Left renal pelvis (tissue), 4 donors: Measurements from ENCODE around the gene PRKN. TPM values are rescaled to one million over a fixed set of nuclear protein-coding genes. Genes with fewer than 3 reads are reported as not detected.

Experiments
- DNase-seq, 4 donors: peaks; one replicate each; pipeline ENCODE4 v3.0.0-alpha.2; 2013; ENCODE audit warnings: low read depth in 4 of 4, low spot score in 3 of 4
- polyA plus RNA-seq, 4 donors: library from polyadenylated mRNA; unstranded; fragments of 120-200 nt; gene quantifications; one replicate each; pipeline ENCODE4 v1.2.1, GENCODE V29; 2013; ENCODE audit not compliant: insufficient read length in 4 of 4

The PRKN gene
- polyA plus RNA-seq, 4 donors: 1.5 to 11.9 (median 9.8) TPM

DNA sequence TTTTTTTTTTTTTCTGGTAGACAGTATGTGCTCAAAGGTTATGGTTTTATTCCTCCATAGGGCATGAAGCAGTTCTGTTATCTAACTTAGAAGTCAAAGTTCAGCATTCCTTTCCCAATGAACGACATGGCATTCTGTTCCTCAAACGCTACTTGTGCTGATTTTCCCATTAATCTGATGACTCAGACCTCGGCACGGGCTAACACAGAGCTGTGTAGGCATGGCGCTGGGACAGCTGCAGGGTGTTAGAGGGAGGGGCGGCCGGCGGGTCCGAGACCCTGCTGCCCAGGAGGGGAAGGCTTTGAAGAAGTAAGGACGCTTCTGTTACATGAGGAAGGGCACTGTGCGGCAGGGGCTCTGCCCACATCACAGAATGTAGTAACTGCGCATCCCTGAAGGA is 1360.1 kb downstream of the PRKN start:
- no peak for DNase-seq

GRCh38 chr6:161366301-161366923 is 1361.2 kb downstream of the PRKN start:
- DNase-seq: no peak

DNA sequence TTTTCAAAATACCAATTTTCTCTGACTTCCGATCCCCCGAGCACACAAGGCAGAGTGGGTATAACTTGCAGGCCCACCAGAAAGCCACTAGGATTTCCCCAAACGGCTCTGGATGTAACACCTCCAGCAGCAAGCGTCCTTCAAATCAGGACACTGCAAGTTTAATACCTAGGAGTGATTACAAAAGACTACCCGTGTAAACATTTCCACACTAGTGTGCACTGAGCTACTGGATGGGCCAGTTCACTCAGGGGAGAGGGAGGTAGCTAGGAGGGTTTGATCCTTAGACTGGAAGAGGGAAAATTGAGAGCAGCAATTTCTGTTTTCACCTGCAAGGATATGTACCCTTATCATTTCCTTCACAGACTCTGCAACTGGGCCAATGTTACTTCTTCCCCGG is 1361.9 kb downstream of the PRKN start:
- no peak for DNase-seq

- DNase-seq: no peak
These were observed 1364.3 kb downstream of the PRKN start for GRCh38 chr6:161363286-161363685.

DNA sequence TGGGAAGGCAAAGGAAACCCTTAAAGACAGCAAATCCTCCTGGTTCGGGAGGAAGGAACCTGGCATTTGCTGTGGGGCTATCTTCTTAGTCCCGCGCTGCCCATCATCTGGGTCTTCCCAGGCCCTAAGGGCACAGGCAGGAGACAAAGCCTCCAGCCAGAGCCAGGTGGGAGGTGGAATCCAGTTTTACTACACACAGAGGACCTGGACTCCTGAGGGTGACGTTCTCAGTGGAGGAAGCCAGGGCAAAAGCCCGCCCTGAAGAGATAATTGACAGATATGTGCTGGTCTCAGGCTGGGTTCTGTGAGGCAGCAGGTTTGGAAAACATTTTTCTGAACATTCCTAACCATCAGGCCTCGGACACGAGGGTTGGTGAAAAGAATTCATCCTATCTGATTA is 1365.3 kb downstream of the PRKN start:
- no peak for DNase-seq

DNA sequence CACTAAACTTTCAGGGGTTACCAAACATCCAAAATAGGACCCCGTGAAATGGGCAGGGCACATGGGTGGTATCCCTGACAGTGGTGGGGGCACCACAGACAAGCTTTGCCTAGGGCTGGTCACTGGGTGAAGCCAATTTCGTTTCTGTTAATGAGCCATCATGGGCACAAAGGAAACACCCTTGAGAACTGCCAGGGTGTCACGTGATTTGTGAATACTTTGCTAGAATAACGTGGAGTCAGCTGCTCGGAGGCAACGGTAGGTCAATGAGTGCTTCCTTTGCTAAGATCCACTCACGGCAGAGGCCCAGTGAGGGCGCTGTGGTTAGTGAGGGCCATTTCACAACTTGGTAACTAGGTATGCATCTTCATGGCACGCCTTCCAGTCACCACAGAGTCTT is 1366.0 kb downstream of the PRKN start:
- no peak for DNase-seq

- no peak for DNase-seq
These were observed 1367.0 kb downstream of the PRKN start for GRCh38 chr6:161360520-161360919.

GRCh38 chr6:161359618-161359945 is 1368.0 kb downstream of the PRKN start:
- no peak for DNase-seq

DNA sequence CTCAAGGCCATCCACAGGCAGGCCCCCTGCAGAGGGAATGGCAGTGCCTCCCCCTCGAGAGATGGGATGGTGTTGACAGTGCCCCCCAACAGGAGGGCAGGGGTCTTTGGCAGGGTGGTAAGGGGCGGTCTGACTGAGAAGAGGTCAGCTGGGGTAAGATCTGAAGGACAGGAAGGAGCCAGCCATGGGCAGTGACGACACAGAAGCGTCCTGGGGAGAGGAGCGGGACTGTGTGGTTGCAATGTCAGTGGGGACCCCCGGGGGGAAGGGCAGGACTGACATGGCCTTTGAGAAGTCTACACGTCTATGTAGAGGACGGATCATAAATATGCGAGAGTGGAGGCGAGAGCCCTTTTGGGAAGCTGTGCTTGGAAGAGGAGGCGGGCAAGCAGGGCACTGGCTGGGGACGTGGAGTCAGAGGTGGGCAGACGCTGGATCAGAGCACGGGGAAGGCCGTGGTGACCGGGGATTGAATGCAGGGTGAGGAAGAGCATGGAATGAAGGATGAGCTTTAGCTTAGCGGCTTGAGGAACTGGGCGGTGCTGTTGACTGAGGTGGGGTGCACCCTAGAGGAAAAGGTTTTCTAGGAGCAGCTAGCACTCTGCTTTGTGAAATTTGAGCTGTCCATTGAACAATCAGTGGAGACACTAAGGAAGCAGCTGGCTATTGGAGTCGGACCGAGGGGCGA is 1371.3 kb downstream of the PRKN start:
- DNase-seq: no peak

DNA sequence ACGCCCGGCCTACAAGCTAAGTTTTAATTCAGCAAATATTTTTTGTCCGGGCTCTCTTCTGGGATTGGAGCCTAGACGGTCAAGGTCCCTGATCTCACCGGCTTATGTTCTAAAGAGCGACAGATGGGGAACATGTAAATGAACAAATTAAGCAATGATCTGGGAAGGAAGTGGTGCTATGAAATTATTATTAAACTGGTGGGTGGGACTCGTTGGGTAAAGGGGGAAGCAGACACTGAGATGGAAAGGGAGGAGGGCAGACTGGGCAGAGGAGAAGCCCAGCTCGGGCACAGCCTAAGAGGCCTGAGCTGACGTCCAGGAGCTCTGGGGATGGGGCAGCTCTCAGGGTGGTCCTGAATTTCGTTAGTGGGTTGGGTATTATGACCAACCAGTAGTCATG is 1371.9 kb downstream of the PRKN start:
- no peak for DNase-seq

GRCh38 chr6:161354956-161355355 is 1372.6 kb downstream of the PRKN start:
- no peak for DNase-seq

- no peak for DNase-seq
These were observed 1373.2 kb downstream of the PRKN start for GRCh38 chr6:161354276-161354840.

GRCh38 chr6:161353208-161353613 is 1374.4 kb downstream of the PRKN start:
- DNase-seq: no peak

DNA sequence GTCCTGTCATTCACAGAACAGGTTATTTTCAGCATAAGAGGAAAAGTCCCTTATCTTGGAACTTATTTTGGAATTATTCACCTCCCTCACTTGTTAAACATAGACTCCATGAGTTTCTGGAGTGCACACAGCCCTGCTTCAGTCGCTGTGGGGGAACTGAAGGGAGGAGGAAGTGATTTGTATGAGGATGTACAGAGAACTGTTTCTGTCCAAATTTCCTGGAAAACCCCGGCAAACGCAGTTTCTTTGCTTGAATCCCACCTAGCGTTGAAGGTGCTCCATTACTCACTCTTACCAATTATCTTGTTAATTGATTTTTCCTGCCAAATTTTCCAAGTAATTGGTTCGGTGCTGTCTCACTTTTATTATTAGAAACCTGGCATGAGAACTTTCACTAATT is 1375.7 kb downstream of the PRKN start:
- no peak for DNase-seq

DNA sequence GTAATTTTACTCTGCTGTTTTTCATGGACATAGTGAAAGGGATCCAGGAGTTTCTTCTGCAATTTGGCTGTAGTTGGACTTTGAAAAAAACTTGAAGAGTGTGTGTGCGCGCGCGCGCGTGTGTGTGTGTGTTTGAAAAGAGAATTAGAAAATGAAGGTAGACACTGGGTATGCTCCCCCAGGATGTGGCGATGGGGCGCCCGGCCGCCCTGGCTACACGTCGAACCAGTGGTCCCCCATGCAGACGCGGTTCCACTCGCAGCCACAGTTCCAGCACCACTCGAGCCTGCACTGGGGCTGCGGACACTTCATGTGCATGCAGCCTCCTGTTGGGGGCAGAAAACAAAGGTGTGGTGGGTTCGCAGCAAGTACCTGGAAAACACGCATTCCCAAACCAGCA is 1377.7 kb downstream of the PRKN start:
- DNase-seq: no peak

DNA sequence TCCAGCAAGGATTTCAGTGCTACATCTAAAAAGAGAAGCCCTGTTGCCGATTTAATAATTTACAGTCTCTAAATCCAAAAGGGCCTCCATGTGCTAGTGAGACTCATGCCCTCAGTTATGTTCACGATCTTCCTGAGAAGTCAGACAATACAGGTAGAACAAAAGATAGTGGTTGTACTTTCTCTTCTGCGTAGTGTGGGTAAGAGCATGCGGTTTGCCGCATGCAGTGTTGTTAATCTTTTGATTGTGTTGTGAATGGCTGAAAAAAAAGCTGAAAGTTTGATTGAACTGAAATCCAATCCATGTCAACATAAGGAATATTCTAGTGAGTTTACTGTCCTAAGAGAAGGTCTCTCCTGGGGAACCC is 1379.0 kb downstream of the PRKN start:
- no peak for DNase-seq

DNA sequence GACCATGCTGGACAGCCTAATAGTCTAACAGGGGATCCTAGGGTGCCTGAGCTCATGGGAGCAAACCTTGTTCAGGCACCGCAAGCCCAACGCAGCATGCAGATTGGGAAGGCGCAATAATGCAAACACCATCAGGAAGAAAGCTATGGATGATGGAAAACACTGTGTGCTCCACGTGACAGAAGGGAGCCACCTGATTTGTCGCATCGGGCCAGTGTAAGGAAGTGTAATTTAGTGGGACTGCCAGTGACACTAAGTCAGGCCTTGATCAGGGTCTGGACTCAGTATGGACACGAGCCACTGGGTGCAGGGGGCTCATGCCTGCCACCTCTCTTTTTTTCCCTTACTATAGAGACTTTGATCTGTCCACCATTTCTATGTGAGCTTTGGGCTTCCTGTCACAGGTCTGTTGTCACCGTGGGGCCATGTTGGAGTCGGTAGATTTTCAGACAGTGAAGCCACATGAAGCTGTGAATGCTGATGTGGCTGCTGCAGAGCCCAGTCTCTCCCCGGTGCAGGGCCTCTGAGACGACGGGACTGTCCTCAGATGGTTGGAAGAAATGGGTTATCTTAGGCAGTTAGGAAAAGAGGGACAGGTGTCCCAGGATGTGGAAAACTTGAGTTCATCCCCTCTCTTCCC is 1379.5 kb downstream of the PRKN start:
- DNase-seq: no peak

GRCh38 chr6:161347125-161347524 is 1380.4 kb downstream of the PRKN start:
- no peak for DNase-seq

- no peak for DNase-seq
These were observed 1380.8 kb downstream of the PRKN start for GRCh38 chr6:161346717-161347116.

GRCh38 chr6:161344626-161345025 is 1382.9 kb downstream of the PRKN start:
- DNase-seq: no peak

DNA sequence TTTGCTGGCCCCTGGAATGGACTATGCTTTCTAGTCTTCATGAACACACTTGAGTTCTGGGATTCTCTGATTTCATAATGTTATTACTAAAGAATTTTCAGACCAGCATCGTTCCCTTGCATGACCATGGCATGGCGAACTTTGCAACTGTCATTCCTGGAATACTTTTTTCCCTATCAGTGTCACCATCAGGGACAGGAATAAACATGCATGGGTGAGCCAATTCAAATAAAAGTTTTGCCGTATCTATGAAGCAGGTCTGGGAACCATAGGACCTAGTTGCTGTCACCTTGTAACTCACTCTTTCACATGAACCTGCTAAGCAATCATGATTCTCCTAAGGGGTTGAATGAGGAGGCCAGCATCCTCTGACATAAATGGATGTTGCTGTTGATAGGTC is 1385.5 kb downstream of the PRKN start:
- no peak for DNase-seq

DNA sequence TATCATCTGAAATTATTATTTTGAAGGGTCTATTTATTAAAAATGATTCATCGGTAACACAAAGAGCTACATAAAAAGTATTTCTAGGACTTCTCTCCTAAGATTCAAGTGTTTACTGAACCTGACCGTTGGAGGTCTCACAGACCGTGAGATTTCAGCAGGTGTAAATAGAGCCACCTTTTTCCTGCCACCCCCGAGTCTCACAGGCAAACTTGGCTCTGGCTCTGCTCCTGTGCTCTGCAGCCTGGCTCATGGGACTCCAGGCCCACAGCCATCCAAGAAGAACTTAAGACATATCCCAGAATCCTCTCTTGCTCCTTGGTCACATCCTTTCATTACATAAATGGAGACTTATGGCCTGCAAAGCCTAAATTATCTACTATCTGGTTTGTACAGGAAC is 1385.9 kb downstream of the PRKN start:
- no peak for DNase-seq
